ENCODE data around the gene INSR. TPM values are rescaled to one million over a fixed set of nuclear protein-coding genes. Genes with fewer than 3 reads are reported as not detected.

The INSR gene
- total and polyA plus RNA-seq, 4 donors, result 5.8 to 64.6 (median 20.9) TPM

DNA sequence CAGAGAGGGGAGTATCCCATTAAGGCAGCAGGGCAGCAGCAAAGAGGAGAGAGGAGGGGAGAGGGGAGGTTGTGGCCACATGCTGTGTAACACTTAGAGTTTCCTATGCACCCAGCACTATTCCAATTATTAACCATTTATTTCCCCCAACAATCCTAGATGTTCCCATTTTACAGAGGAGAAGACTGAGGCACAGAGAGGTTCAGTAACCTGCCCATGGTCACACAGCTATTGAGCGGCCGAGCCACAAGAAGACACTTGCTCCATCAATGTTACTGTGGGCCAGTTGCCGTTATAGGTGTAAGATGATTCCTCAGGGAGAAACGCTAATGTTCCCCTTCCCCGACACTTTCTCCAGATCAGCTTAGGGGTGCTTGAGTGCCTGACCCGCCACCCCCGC is 69.2 kb downstream of the INSR start:
- no peaks in the 10 kb centered on the region for H3K27me3 ChIP-seq (ENCODE audit: control insufficient read depth in 3 of 3, insufficient read depth in 3 of 3, low read length in 2 of 3)
- no peak overlapping the region for H3K27ac ChIP-seq (ENCODE audit: low read depth in 1 of 2, low read length in 1 of 2)
- DNase-seq (no peak), ATAC-seq (ENCODE audit: insufficient read depth, low FRiP score) (no peak)
- 94 to 96% methylated on average over 7 of the region's 7 CpGs for WGBS, 2 donors
- H3K4me1 ChIP-seq (ENCODE audit: control insufficient read depth in 5 of 5, insufficient read depth in 5 of 5, low read length in 5 of 5), result peaks cover 4 to 17% (median 8%) of the 10 kb centered on the region in 5 donors
- H3K9ac ChIP-seq (ENCODE audit: insufficient read depth in 1 of 2, low read length in 2 of 2), result no peak overlapping the region
- H3K9me3 ChIP-seq (ENCODE audit: control insufficient read depth in 4 of 4, insufficient read depth in 3 of 4, low read length in 3 of 4), result peaks cover 0 to 1% (median 0%) of the 10 kb centered on the region in 4 donors
- H3K36me3 ChIP-seq (ENCODE audit: control insufficient read depth in 4 of 4, insufficient read depth in 4 of 4, low read length in 4 of 4), result no peaks in the 10 kb centered on the region
- TF ChIP-seq, protein P1, sequence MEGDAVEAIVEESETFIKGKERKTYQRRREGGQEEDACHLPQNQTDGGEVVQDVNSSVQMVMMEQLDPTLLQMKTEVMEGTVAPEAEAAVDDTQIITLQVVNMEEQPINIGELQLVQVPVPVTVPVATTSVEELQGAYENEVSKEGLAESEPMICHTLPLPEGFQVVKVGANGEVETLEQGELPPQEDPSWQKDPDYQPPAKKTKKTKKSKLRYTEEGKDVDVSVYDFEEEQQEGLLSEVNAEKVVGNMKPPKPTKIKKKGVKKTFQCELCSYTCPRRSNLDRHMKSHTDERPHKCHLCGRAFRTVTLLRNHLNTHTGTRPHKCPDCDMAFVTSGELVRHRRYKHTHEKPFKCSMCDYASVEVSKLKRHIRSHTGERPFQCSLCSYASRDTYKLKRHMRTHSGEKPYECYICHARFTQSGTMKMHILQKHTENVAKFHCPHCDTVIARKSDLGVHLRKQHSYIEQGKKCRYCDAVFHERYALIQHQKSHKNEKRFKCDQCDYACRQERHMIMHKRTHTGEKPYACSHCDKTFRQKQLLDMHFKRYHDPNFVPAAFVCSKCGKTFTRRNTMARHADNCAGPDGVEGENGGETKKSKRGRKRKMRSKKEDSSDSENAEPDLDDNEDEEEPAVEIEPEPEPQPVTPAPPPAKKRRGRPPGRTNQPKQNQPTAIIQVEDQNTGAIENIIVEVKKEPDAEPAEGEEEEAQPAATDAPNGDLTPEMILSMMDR (IDR thresholded peaks at IDR 0.05; ENCODE audit: control extremely low read depth, extremely low read depth), result no peak
- no peak overlapping the region for H3K4me3 ChIP-seq

GRCh38 chr19:7224209-7224686 is 70.0 kb downstream of the INSR start:
- peak overlapping the region in 1 of 2 donors; percentile 49 for H3K27ac ChIP-seq (ENCODE audit: low read depth in 1 of 2, low read length in 1 of 2)
- no peaks in the 10 kb centered on the region for H3K27me3 ChIP-seq (ENCODE audit: control insufficient read depth in 3 of 3, insufficient read depth in 3 of 3, low read length in 2 of 3)
- H3K4me3 ChIP-seq, result no peak overlapping the region
- WGBS, 2 donors, result 30 to 67% methylated on average over 18 of the region's 18 CpGs
- H3K9me3 ChIP-seq (ENCODE audit: control insufficient read depth in 4 of 4, insufficient read depth in 3 of 4, low read length in 3 of 4), result no peaks in the 10 kb centered on the region
- no peak overlapping the region for H3K9ac ChIP-seq (ENCODE audit: insufficient read depth in 1 of 2, low read length in 2 of 2)
- ATAC-seq (ENCODE audit: insufficient read depth, low FRiP score) (no peak), DNase-seq (peak; percentile 85 to 96 (median 94))
- peaks cover 4 to 17% (median 8%) of the 10 kb centered on the region in 5 donors for H3K4me1 ChIP-seq (ENCODE audit: control insufficient read depth in 5 of 5, insufficient read depth in 5 of 5, low read length in 5 of 5)
- H3K36me3 ChIP-seq (ENCODE audit: control insufficient read depth in 4 of 4, insufficient read depth in 4 of 4, low read length in 4 of 4), result no peaks in the 10 kb centered on the region
- TF ChIP-seq, protein P1 (IDR thresholded peaks at IDR 0.05; ENCODE audit: control extremely low read depth, extremely low read depth), result no peak

DNA sequence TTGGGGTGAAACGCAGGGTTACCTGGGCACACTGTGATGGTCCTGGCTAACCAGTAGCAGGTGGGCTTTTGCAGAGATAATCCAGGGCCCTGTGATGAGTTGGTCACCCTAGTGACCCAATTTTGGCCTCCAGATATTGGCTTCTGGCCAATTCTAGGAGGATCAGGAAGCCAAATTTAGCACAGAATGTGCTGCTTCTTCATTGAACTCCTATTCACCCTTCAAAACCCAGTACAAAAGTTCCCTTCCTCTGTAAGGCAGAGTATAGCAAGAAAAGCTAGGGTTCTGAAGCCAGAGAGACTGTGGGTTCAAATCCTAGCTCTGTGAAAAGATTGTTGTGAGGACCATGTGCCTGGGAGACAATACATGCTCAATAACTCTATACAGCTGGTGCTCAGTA is 70.8 kb downstream of the INSR start:
- H3K36me3 ChIP-seq (ENCODE audit: control insufficient read depth in 4 of 4, insufficient read depth in 4 of 4, low read length in 4 of 4), result no peaks in the 10 kb centered on the region
- TF ChIP-seq, protein P1 (IDR thresholded peaks at IDR 0.05; ENCODE audit: control extremely low read depth, extremely low read depth), result no peak
- H3K4me3 ChIP-seq, result no peak overlapping the region
- DNase-seq, result no peak
- H3K4me1 ChIP-seq (ENCODE audit: control insufficient read depth in 5 of 5, insufficient read depth in 5 of 5, low read length in 5 of 5), result peaks cover 4 to 17% (median 8%) of the 10 kb centered on the region in 5 donors
- ATAC-seq (ENCODE audit: insufficient read depth, low FRiP score), result no peak
- no peak overlapping the region for H3K27ac ChIP-seq (ENCODE audit: low read depth in 1 of 2, low read length in 1 of 2)
- 96% methylated on average over 1 of the region's 1 CpG for WGBS, 2 donors
- H3K9ac ChIP-seq (ENCODE audit: insufficient read depth in 1 of 2, low read length in 2 of 2), result no peak overlapping the region
- no peaks in the 10 kb centered on the region for H3K27me3 ChIP-seq (ENCODE audit: control insufficient read depth in 3 of 3, insufficient read depth in 3 of 3, low read length in 2 of 3)
- H3K9me3 ChIP-seq (ENCODE audit: control insufficient read depth in 4 of 4, insufficient read depth in 3 of 4, low read length in 3 of 4), result no peaks in the 10 kb centered on the region

DNA sequence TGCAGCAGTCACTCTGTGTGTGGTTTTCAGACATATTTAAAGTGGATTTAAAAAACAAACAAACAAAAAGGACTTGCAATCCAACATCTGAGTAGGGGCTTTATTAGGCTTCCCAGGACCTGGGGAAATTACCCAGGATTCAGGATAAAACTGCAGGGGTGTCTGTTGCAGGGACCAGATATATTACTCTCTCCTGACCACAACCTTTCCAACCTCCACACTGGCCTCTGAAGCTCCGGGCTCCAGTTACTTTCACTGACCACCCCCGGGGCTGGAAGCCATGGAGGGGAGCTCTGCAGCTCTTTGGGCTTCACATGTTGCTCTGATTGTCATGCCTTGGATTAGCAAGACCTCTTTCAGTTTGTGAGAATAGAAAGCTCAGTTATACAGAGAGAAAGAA is 75.2 kb downstream of the INSR start:
- Histone ChIP-seq H3K9ac (ENCODE audit: insufficient read depth in 1 of 2, low read length in 2 of 2) (no peak overlapping the region), H3K4me3 (no peak overlapping the region), H3K9me3 (ENCODE audit: control insufficient read depth in 4 of 4, insufficient read depth in 3 of 4, low read length in 3 of 4) (no peaks in the 10 kb centered on the region), H3K4me1 (ENCODE audit: control insufficient read depth in 5 of 5, insufficient read depth in 5 of 5, low read length in 5 of 5) (peaks cover 0 to 15% (median 0%) of the 10 kb centered on the region in 5 donors), H3K27me3 (ENCODE audit: control insufficient read depth in 3 of 3, insufficient read depth in 3 of 3, low read length in 2 of 3) (no peaks in the 10 kb centered on the region), H3K27ac (ENCODE audit: low read depth in 1 of 2, low read length in 1 of 2) (no peak overlapping the region), H3K36me3 (ENCODE audit: control insufficient read depth in 4 of 4, insufficient read depth in 4 of 4, low read length in 4 of 4) (no peaks in the 10 kb centered on the region)
- ATAC-seq (ENCODE audit: insufficient read depth, low FRiP score) (no peak), DNase-seq (no peak)
- WGBS, 2 donors, result 67 to 96% methylated on average over 2 of the region's 2 CpGs
- TF ChIP-seq, protein P1 (IDR thresholded peaks at IDR 0.05; ENCODE audit: control extremely low read depth, extremely low read depth), result no peak

Data from lung (tissue), 12 donors.